ENCODE measurements around the gene KMT2B. TPM values are rescaled to one million over a fixed set of nuclear protein-coding genes. Genes with fewer than 3 reads are reported as not detected.

KMT2B gene
- total and polyA plus RNA-seq, 4 donors: 21.7 to 41.0 (median 27.5) TPM

- Histone ChIP-seq H3K4me1 (ENCODE audit: control insufficient read depth in 5 of 5, insufficient read depth in 5 of 5, low read length in 5 of 5) (peaks cover 0 to 20% (median 6%) of the 10 kb centered on the region in 5 donors), H3K27ac (ENCODE audit: low read depth in 1 of 2, low read length in 1 of 2) (peak overlapping the region in 1 of 2 donors; percentile 18), H3K9ac (ENCODE audit: insufficient read depth in 1 of 2, low read length in 2 of 2) (peak overlapping the region in 1 of 2 donors; percentile 61), H3K36me3 (ENCODE audit: control insufficient read depth in 4 of 4, insufficient read depth in 4 of 4, low read length in 4 of 4) (peaks cover 0 to 15% (median 9%) of the 10 kb centered on the region in 4 donors), H3K9me3 (ENCODE audit: control insufficient read depth in 4 of 4, insufficient read depth in 3 of 4, low read length in 3 of 4) (no peaks in the 10 kb centered on the region), H3K27me3 (ENCODE audit: control insufficient read depth in 3 of 3, insufficient read depth in 3 of 3, low read length in 2 of 3) (no peaks in the 10 kb centered on the region), H3K4me3 (no peak overlapping the region)
- TF ChIP-seq, protein P1, sequence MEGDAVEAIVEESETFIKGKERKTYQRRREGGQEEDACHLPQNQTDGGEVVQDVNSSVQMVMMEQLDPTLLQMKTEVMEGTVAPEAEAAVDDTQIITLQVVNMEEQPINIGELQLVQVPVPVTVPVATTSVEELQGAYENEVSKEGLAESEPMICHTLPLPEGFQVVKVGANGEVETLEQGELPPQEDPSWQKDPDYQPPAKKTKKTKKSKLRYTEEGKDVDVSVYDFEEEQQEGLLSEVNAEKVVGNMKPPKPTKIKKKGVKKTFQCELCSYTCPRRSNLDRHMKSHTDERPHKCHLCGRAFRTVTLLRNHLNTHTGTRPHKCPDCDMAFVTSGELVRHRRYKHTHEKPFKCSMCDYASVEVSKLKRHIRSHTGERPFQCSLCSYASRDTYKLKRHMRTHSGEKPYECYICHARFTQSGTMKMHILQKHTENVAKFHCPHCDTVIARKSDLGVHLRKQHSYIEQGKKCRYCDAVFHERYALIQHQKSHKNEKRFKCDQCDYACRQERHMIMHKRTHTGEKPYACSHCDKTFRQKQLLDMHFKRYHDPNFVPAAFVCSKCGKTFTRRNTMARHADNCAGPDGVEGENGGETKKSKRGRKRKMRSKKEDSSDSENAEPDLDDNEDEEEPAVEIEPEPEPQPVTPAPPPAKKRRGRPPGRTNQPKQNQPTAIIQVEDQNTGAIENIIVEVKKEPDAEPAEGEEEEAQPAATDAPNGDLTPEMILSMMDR (IDR thresholded peaks at IDR 0.05; ENCODE audit: control extremely low read depth, extremely low read depth): no peak
- ATAC-seq (ENCODE audit: insufficient read depth, low FRiP score): no peak
- WGBS, 2 donors: 61% methylated on average over 13 of the region's 13 CpGs
- peak in 1 of 3 donors; percentile 10 for DNase-seq
Observed at GRCh38 chr19:35776102-35776788, 58.4 kb downstream of the KMT2B start.

DNA sequence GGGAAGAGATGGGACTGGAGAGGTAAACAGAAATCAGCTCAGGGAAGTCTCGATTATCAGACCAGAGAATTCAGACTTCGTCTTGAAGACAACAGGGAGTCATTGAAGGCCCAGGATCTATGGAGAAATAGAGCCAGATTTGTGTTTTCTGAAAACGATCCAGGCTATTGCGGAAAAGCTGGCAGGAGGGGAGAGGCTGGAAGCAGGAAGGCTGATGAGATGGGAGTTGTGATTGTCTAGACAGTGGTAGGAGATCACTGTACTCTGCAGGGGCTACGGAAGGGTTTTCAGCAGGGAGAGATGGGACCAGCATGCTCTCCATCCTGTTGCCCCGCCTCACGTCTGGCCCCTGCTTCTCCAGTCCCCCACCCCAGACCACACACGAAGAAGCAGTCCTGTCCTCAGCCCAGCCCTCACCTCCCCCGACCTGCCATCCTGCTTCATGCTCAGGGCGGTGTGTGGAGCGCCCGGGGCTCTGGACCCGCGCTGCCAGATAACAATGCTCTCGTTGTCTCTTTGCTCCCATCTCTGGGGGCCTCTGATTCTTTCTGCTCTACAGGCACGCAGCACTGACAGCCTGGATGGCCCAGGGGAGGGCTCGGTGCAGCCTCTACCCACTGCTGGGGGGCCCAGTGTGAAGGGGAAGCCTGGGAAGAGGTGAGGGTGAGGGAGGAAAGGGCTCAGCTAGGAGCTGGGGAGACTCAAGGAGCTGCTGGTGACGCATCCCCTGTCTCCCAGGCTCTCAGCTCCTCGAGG, 59.5 kb downstream of the KMT2B start:
- Histone ChIP-seq H3K36me3 (ENCODE audit: control insufficient read depth in 4 of 4, insufficient read depth in 4 of 4, low read length in 4 of 4) (peaks cover 0 to 24% (median 16%) of the 10 kb centered on the region in 4 donors), H3K9me3 (ENCODE audit: control insufficient read depth in 4 of 4, insufficient read depth in 3 of 4, low read length in 3 of 4) (no peaks in the 10 kb centered on the region), H3K27me3 (ENCODE audit: control insufficient read depth in 3 of 3, insufficient read depth in 3 of 3, low read length in 2 of 3) (no peaks in the 10 kb centered on the region), H3K9ac (ENCODE audit: insufficient read depth in 1 of 2, low read length in 2 of 2) (peak overlapping the region in 1 of 2 donors; percentile 61), H3K4me3 (no peak overlapping the region), H3K27ac (ENCODE audit: low read depth in 1 of 2, low read length in 1 of 2) (no peak overlapping the region), H3K4me1 (ENCODE audit: control insufficient read depth in 5 of 5, insufficient read depth in 5 of 5, low read length in 5 of 5) (peaks cover 0 to 20% (median 6%) of the 10 kb centered on the region in 5 donors)
- no peak for ATAC-seq (ENCODE audit: insufficient read depth, low FRiP score)
- TF ChIP-seq, protein P1 (IDR thresholded peaks at IDR 0.05; ENCODE audit: control extremely low read depth, extremely low read depth): no peak
- peak in 2 of 3 donors; percentile 17 to 51 for DNase-seq
- WGBS, 2 donors: 75 to 83% methylated on average over 18 to 19 of the region's 19 CpGs

DNA sequence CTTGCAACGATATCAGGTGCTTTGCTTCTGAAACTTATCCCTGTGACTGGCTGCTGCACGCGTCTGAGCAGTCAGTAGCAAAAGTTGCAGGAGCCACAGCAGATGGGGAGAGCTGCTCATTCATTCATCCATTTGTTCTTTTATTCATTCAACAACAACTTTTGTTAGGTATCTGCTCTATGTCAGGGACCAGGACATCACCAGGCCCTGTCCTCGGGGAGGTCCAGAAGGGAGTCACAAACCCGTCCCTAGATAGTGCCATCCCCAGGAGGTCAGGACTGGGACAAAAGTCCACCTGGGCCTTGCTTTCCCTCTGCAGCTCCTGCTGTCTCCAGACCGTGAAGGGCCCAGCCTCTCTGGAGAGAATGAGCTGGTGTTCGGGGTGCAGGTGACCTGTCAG, 60.2 kb downstream of the KMT2B start:
- DNase-seq (no peak), ATAC-seq (ENCODE audit: insufficient read depth, low FRiP score) (no peak)
- H3K27me3 ChIP-seq (ENCODE audit: control insufficient read depth in 3 of 3, insufficient read depth in 3 of 3, low read length in 2 of 3): no peaks in the 10 kb centered on the region
- no peak overlapping the region for H3K4me3 ChIP-seq
- peaks cover 0 to 29% (median 20%) of the 10 kb centered on the region in 4 donors for H3K36me3 ChIP-seq (ENCODE audit: control insufficient read depth in 4 of 4, insufficient read depth in 4 of 4, low read length in 4 of 4)
- H3K27ac ChIP-seq (ENCODE audit: low read depth in 1 of 2, low read length in 1 of 2): no peak overlapping the region
- WGBS, 2 donors: 83 to 89% methylated on average over 7 of the region's 7 CpGs
- H3K4me1 ChIP-seq (ENCODE audit: control insufficient read depth in 5 of 5, insufficient read depth in 5 of 5, low read length in 5 of 5): peaks cover 0 to 20% (median 6%) of the 10 kb centered on the region in 5 donors
- H3K9me3 ChIP-seq (ENCODE audit: control insufficient read depth in 4 of 4, insufficient read depth in 3 of 4, low read length in 3 of 4): no peaks in the 10 kb centered on the region
- H3K9ac ChIP-seq (ENCODE audit: insufficient read depth in 1 of 2, low read length in 2 of 2): no peak overlapping the region
- TF ChIP-seq, protein P1 (IDR thresholded peaks at IDR 0.05; ENCODE audit: control extremely low read depth, extremely low read depth): no peak
